ENCODE measurements around the gene HAAO.

Gene HAAO

DNA sequence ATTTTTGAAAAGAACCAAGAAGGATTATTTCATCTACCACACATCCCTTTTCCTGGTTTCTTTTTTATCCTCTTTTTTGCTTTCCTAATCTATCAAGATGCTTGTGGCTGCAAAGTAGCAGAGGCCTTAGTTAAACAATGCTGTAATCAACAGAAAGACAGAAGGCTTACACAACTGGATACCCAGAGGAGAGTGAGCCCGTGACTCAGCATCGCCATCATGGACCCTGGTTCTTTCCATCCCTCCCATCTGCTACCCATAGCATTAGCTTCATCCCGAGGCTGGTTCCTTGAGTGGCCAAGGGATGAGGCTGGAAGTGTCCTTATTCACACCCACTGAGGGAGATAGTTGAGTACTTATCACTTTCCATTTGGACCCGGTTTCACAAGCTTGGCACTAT is 7.5 kb upstream of the HAAO start:
- DNase-seq = no peak
- intact Hi-C loops (cut with DNase I) = no loop called here

DNA sequence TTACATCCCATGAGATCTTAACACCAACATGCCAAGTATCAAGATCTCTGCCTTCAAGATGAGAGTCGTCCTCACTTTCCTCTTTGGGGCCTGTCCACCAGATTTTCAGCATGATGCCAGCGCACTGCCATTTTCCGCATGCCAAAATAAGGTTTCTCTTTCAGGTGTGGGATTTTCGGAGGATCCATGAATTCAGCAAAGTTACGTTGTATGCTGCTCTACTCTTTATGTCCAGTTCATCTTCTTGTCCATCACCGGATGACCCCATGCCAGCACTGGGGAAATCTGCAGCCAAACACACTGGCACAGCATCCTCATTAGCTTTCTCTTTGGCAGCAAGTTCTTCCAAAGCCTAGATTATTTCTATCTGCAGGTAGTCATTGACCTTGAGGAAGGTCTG is 4.9 kb upstream of the HAAO start:
- intact Hi-C loops (cut with DNase I) = no loop called here
- DNase-seq = no peak

DNA sequence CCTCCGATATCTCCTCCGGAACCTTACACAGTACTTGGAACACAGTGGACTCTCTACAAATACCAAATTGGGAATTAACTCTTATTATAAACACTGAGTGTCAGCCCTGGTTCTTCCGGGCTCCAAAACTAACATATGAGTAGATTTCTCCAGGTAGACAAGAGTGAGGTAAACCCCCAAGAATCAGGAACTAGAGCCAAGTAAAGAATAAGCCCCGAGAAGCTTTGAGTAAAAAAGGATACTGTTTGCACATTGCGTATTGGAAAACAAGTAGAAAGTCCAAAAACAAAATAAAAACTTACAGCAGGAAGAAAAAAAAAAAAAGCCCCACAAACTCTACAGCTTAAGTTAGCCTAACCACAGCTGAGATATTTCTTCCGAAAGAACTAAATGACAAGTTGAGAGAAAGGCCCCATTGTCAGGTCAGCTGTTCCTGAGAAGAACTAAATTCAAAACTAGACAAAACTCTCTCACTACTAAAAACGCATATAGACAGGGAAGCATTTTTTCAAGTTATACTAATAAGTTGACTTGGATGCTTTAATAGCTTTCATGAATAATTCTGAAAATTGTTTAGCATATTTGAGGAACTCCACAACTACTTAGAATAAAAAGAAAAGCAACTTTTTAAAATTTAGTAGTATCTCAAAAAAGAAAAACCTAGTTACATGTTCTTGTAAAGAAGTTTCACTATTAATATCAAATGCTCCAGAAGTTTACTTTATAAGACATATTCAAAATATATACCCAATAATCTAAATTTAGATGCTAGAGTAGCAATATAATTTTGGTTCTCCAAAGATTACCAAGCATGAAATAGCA is 4.3 kb upstream of the HAAO start:
- DNase-seq = no peak
- intact Hi-C loops (cut with DNase I) = no loop called here

DNA sequence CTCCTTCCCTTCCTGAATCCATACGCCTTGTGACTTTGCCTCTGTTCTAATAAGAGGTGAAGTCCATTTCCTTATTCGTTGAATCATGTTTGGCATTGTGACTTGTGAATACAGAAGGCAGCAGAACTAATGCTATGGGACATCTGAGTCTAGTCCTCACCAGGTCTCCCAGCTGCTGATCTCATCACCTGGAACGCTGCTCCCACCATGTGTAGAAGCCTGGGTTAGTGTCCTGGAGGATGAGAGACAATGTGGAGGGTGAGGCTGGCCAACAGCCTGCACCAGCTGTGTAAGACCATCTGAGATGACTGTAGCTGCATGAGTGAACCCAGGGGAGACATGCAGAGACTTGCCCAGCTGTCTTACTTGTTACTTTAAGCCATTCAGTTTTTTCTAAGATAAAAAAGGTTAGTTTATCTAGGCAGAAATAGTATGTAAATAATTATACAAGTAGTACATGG is 3.5 kb upstream of the HAAO start:
- intact Hi-C loops (cut with DNase I) = no loop called here
- DNase-seq = no peak

DNA sequence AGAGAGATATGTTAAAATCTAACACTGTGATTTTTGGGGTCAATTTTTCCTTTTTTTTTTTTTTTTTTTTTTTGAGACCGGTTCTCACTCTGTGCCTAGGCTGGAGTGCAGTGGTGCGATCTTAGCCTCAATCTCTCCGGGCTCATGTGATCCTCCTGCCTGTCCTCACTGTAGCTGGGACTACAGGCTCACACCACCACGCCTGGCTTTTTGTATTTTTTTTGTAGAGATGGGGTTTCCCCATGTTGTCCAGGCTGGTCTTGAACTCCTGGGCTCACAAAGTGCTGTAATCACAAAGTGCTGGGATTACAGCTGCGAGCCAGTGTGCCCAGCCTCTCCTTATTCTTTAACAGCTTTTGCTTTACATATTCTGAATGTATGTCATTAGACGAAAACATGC is 2.9 kb upstream of the HAAO start:
- DNase-seq = no peak
- intact Hi-C loops (cut with DNase I) = no loop called here

DNA sequence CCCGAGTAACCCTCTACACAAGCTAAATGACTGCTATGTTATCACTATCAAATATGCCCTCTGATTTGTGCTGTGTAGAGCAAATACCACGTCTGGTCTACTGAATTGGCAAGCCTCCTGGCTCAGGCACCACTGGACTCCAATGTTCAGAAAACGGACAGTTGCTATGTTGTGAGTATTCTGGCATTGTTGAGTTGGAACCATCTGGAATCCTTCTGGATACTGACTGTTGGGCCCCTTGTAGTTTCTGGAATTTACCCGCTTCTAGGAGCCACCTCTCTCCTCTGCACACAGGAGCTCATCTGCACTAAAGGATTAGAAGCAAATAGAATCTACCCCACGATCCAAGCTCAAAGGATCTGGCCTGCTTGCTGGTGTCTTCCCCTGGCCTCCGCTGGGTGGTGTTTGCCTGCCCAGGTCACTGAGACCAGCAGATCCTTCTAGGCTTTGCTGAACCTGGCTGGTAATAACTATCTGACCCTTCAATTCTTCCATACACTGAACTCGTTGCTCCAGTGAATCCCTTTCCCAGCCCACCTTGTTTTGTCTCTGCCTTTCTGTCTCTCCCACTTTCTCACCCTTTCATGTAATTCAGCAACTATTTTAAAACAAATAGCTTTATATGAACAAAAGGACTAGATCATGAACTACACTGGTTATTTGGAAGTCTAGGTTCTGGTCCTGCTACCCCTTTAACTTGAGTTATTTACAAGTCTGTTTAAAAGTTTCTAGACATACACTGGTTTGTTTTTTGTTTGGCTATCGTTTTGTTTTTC is 2.1 kb upstream of the HAAO start:
- intact Hi-C loops (cut with DNase I) = no loop called here
- DNase-seq = no peak

DNA sequence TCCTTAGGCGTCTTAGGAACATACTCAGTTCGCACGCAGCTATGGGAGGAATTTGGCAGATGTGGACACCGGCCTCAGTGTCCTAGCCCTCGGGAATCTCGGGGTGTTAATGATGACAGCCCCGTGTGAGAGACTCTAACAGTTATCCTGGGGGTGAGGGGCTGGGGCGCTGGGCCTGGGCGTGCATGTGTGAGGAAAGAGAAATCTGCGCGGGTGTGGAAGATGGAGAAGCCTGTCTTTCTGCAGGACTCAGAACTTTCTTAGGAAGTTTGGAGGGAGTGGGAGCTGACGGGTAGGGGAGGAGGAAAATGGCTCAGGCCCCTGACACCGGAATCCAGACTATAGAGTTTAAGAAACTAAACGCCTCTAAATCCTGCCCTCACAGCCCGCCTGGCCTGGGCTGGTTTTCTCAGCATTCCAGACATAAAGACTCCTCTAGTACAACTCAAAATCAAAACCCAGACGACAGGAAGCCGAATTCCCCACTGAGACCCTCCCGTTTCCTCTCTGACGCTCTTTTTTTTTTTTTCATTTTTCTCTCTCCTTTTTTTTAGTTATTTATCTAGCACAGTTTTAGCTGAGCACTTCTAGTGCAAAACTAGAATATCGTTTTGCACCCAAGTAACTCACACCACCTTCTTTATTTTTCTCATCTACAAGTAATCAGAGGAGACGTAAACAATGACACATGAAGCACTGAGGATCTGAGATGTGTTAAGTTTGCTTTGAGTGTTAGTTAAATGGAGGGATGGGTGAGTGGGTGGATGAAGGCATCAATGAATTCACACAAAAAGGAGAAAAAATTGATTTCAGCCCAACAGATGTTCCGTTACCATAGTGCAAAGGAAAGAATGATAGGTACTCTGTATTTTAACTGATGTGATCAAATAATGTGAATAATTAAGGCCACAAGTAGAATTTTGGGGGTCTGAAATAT is 1.2 kb upstream of the HAAO start:
- intact Hi-C loops (cut with DNase I) = no loop called here

DNA sequence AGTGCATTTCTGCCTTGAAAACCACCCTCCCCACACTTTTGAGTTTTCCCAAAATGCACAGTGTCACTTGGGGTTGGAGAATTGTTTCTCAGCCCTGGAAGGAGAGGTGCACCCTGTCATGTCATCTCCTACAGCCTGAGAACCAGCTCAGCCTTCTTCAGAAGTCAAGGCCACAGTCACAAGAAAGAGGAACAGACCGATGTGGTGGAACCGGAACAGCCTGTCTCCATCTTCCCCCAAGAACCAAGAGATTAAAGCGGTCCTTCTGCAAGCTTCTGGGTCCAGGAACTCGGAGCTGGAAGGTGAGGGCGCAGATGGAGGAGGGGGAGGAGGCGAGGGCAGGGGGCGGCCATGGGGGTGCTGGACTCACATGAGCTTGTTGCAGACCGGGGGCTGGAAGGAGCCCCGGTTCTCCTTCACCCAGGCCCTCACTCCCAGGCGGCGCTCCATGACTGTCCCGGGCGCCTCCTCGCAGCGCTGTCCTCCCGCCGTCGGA is 248 bp downstream of the HAAO start:
- peak in 8 of 42 donors; percentile 16 to 53 (median 43) for DNase-seq
- intact Hi-C loops (cut with DNase I) = no loop called here

More for the DNA sequence above, 1.2 kb upstream of the HAAO start:
- no peak for DNase-seq

DNA sequence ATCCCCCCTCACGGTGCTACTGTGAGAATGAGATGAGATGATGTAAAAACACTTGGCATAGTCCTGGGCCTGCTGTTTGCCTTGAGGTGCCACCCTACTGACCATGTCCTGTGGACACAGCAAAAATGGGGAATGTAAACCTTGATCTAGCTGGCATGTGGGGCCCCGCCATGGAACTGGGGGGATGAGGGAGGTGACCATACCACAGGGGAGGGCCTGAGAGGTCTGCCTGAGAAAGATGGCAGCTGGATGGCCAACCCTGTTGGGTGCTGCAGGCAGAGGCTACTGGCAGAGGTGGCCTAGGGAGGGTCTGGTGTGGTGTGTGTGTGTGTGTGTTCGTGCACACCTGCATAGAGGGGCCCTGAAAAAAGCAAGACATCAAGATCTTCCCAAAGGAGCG is 777 bp downstream of the HAAO start:
- DNase-seq = peak in 2 of 42 donors; percentile 18 to 24
- intact Hi-C loops (cut with DNase I) = no loop called here

DNA sequence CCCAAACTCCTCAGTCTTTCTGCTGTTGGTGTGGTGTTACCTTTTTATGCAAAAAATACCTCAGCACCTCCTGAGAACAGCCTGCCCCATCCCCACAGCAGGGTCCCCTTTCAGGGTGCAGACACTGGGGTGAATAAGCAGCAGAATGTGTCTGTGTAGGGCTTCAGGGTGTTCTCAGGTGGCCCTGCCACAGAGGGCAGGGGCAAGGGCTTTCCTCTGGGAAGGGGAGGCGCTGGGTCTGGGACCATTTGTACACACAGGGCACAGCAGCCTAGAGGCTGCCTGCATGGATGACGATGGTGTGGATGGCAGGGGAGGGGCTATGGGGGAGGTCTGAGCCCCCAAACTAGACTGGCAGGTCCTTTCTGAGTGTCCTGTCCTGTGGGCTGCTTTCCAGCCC is 2.6 kb downstream of the HAAO start:
- intact Hi-C loops (cut with DNase I) = no loop called here
- no peak for DNase-seq

DNA sequence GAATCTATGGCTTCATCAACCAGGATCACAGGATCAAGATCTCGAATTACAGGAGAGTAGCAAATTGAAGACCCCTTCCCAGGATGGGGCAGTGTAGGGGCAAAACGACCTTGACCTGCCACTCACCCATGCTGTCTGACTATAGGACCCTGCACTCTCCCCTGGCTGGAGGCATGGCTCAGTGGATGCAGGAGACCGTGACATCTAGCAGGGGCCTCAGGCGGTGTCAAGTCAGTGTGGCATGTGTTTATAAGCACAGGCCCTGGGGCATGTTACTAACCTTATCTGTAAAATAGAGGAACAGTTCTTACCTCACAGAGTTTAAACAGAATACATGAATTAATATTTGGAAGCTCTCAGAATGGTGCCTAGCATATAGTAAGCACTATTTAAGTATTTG is 3.5 kb downstream of the HAAO start:
- intact Hi-C loops (cut with DNase I) = no loop called here

DNA sequence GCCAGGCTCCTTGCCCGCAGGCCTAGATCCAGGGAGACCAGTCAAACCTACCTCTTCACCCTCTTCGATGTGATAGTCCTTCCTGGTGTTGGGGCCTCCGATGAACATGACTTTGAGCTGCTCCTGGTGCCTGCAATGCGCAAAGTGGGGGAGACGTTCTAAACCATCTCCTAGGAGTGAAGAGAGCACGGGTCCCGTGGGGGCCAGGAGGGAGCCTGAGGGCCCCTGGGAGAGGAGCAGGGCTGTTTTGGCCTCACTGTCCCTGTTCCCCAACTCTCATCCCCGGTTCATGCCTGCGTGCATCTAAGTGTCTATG is 3.9 kb downstream of the HAAO start:
- intact Hi-C loops (cut with DNase I) = no loop called here
- no peak for DNase-seq

More for the DNA sequence above, 3.5 kb downstream of the HAAO start:
- no peak for DNase-seq

DNA sequence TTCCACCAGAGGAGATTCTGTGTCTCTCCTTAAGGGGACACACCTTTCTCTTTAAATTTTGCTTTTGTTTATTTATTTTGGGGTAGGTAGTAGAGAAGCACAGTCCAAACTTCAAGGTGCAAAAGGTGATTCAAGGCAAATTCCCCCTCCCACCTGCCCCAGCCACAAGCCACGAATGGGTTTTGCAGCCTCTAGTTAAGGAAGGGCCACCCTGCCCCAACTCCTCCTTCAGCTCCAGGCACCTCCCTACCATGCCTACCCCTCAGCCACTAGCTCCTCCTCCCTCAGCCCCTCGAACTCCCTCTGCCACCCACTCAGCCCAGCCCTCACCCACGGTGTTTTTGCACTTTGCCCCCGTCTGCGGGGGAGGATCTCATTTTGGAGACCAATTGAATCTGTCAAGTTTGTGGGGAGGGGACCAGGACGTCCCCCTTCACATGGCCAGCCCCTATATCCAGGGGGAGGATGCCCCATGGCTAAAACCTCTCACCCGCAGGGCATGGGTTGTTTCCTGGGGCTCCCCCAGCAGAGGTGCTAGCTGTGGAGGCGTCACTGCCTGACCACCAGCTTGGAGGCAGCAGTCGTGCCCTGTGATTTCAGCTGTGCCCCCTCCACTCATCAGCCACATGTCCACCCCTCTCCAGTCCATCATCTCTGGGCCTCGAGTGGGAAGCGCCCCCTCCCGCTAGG is 4.5 kb downstream of the HAAO start:
- intact Hi-C loops (cut with DNase I) = no loop called here
- peak in 1 of 42 donors; percentile 22 for DNase-seq

DNA sequence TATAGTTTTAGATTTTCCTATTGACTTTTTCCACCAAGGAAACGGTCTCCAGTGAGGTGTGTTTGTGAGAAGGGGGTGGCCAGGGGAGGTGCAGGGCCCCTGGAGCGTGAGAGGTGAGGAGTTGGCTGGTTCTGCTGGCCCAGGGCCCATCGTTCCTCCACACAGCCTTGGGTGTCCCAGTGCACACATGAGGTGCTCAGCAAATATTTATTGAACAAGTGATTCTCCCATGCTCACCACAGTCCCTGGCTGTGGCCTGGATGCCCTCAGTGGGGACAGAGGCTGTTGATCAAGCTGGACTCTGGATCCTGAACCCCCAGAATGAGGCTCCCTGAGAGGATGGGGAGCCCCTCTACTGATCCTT is 5.0 kb downstream of the HAAO start:
- DNase-seq = no peak
- intact Hi-C loops (cut with DNase I) = no loop called here

DNA sequence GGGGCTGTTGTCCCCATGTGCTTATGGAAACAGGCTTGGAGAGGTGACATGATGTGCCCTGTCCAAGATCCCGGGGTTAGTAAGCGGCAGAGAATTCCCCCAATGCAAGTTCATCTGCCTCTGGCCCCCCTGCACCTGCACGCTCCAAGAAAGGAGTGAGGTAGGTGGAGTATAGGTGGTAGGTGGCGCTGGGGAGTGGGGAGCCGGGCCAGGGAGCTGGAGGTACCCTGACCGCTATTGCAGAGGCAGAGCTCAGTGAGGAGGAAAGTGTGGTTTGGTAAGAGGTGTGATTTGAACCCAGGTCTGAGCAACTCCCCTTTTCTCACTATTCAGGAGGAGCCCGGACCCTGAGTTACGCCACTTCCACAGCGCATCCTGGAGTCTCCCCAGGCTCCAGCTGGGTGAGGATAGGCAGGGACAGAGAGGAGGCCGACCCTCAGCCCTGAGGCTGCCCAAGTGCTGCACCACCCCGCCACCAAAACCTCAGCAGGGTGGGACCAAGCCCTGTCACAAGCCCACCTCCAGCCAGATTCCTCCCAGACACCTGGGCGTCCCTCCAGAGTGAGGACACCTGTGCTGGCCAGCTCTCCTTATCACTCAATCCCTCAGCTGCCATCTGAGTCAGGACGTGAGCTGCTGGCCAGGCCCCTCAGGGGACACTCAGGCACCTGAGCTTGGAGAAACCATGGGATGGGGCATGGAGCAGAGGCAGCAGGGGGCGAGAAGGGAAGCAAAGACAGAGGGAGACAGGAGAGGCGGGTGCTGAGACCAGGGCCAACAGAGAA is 5.6 kb downstream of the HAAO start:
- DNase-seq = no peak
- intact Hi-C loops (cut with DNase I) = no loop called here

DNA sequence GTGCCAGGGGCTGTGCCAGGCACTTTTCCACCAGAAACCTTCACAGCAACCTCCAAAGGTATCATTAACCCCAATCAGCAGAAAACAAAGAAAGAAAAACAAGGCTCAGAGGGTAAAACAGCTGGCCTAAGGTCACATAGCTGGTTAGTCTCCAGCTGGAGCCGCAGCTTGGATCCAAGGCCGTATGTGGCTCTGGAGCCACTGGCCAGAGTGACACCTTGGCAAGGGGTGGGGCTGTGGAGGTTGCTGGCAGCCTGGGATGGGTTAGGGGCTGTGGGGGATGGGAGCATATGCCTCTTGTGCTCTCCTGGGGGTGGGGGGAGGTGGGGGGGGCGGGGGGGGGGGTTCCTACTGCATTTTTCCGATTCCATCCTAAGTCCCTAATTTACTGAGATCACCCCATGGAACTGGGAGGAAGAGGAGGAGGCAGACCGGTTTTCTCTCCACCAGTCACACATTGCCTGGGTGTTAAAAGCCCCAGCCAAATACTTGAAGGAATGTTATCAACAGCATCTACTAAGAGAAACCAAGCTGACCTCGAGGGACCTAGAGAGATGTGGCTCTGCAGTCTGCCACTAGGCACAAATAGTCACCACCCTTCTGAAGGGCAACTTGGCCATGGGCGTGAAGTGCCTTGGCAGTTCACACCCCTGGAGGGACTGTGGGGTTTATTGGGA is 8.0 kb downstream of the HAAO start:
- DNase-seq = no peak
- intact Hi-C loops (cut with DNase I) = no loop called here

DNA sequence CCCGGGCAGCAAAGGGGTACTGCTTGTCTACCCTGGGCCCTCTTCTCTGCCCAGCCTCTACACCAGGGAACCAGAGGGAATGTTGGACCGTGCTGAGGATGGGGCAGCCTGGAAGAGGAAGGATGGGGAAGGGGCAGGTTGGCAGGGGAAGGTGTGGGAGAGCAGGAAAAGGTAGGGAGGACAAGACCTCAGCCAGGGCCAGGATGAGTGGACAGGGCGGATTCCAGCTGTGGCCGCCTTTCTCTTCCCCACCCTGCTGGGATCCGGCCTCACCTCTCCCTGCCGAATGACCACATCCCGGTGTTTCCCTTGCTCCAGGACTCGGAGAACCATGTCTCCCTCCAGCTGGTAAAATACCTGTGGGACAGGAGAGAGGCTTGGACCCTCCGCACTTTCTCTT is 8.9 kb downstream of the HAAO start:
- DNase-seq = no peak
- intact Hi-C loops (cut with DNase I) = no loop called here

DNA sequence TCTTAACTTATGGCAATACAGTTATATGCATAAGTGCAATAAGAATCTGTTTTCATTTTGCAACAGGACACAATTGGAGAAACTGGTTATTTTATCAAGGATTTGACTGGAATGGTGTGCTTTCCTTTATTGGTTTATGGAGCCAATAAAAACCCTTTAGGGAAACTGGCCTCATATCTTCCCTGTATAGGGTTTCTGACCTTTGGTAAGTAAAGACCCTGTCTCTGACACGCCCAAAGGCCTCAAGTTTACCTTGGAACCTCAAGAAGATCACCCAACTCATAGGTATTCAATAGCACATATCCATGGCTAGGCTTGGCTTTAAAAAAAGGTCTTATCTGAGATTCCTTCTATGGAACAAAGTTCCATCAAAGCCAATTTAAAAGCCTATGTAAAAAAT is 11.2 kb downstream of the HAAO start:
- intact Hi-C loops (cut with DNase I) = no loop called here
- DNase-seq = no peak

Measured in head of caudate nucleus (tissue), 42 donors.